GM12891 (cell line): Measurements from ENCODE around the gene AP1B1.

Source experiments
- PAX5 ChIP-seq: IDR thresholded peaks from 2 replicates; pipeline ENCODE4 v1.6.1; 2011; ENCODE audit warnings: low read length, moderate library complexity, mild to moderate bottlenecking; ENCODE audit not compliant: insufficient read depth, severe bottlenecking
- POLR2A ChIP-seq: IDR thresholded peaks from 2 replicates; pipeline ENCODE4 v1.6.1; 2011; ENCODE audit warnings: low read depth, low read length, control low read depth
- SPI1 ChIP-seq: IDR thresholded peaks from 2 replicates; pipeline ENCODE4 v1.6.1; 2011; ENCODE audit warnings: low read depth, low read length, control low read depth

- no peak for TF ChIP-seq POLR2A
- TF ChIP-seq PAX5, result no peak
- TF ChIP-seq SPI1, result no peak
Measured at GRCh38 chr22:29336751-29337490, 51.4 kb downstream of the AP1B1 start.
